ENCODE results near the gene NUDT21.

NUDT21 gene

DNA sequence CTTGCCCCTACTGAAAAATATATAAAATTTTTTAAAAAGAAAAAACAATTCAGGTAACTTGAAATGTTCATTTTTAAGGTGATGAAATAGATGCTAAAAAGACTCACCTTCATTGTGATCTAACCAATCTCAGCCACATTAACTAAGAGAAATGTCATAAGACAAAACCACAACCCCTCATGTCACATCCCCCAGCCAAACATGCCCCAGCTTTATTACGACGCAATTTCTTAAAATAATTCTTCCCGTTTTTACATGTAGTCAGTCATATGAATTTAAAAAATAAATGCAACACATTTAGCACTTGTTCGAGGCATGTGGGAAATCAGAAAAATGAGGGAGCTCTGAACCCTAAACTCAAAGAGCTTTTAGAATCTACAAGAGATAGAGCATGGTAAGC, 35.3 kb downstream of the NUDT21 start:
- Histone ChIP-seq H3K4me3 (ENCODE audit: low read length) (peak overlapping the region; percentile 34), H3K4me2 (ENCODE audit: low read length) (peak overlapping the region; percentile 59), H3K27ac (ENCODE audit: low read depth, low read length) (peak overlapping the region; percentile 59), H3K4me1 (ENCODE audit: control insufficient read depth, low read length) (peaks cover 65% of the 10 kb centered on the region), H3K9me3 (ENCODE audit: control insufficient read depth, insufficient read depth, low read length) (no peaks in the 10 kb centered on the region), H3K36me3 (ENCODE audit: control insufficient read depth, low read length) (peaks cover 79% of the 10 kb centered on the region), H3K27me3 (ENCODE audit: control insufficient read depth, low read length) (no peaks in the 10 kb centered on the region), H3F3A (ENCODE audit: control insufficient read depth, insufficient read depth) (peaks cover 14% of the 10 kb centered on the region), H3K79me2 (ENCODE audit: control insufficient read depth, low read length) (peaks cover 100% of the 10 kb centered on the region), H4K20me1 (ENCODE audit: control insufficient read depth, insufficient read depth, low read depth, low read length) (peaks cover 7% of the 10 kb centered on the region; the same call in 1 of the 2 replicates), H3K9me2 (replicated peaks; ENCODE audit: control insufficient read depth, low read length) (no peaks in the 10 kb centered on the region)
- TF ChIP-seq, protein P1, sequence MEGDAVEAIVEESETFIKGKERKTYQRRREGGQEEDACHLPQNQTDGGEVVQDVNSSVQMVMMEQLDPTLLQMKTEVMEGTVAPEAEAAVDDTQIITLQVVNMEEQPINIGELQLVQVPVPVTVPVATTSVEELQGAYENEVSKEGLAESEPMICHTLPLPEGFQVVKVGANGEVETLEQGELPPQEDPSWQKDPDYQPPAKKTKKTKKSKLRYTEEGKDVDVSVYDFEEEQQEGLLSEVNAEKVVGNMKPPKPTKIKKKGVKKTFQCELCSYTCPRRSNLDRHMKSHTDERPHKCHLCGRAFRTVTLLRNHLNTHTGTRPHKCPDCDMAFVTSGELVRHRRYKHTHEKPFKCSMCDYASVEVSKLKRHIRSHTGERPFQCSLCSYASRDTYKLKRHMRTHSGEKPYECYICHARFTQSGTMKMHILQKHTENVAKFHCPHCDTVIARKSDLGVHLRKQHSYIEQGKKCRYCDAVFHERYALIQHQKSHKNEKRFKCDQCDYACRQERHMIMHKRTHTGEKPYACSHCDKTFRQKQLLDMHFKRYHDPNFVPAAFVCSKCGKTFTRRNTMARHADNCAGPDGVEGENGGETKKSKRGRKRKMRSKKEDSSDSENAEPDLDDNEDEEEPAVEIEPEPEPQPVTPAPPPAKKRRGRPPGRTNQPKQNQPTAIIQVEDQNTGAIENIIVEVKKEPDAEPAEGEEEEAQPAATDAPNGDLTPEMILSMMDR (IDR thresholded peaks at IDR 0.05; ENCODE audit: low read depth, low read length, poor library complexity, severe bottlenecking), result no peak
- TF ChIP-seq EZH2phosphoT487 (IDR thresholded peaks at IDR 0.05; ENCODE audit: borderline replicate concordance, low read length), result no peak

DNA sequence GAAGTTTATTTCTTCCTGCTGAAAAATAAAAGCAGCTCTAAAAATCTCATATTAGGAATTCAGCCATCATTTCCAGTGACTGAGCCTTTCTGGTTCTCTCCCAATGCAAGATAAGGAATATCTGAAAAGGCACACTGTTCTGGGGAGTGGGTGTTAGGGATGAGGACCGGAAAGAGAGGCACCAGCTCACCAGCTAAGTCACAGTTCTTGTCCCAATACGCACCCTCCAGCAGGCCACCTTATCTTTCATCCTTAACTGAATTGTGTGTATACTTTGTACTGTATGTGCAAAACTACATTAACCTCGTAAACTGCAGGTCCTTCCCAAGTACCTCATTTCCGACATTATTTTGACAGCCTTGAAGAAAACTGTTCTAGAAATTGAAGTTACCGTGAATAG, 36.8 kb downstream of the NUDT21 start:
- Histone ChIP-seq H3K27me3 (ENCODE audit: control insufficient read depth, low read length) (no peaks in the 10 kb centered on the region), H3K4me3 (ENCODE audit: low read length) (no peak overlapping the region), H3K36me3 (ENCODE audit: control insufficient read depth, low read length) (peaks cover 82% of the 10 kb centered on the region), H3F3A (ENCODE audit: control insufficient read depth, insufficient read depth) (0 out of 2 replicates have a peak, but pooled peaks cover 2% of the 10 kb centered on the region), H4K20me1 (ENCODE audit: control insufficient read depth, insufficient read depth, low read depth, low read length) (peaks cover 4% of the 10 kb centered on the region; the same call in 1 of the 2 replicates), H3K9me3 (ENCODE audit: control insufficient read depth, insufficient read depth, low read length) (no peaks in the 10 kb centered on the region), H3K4me1 (ENCODE audit: control insufficient read depth, low read length) (peaks cover 50% of the 10 kb centered on the region), H3K9me2 (replicated peaks; ENCODE audit: control insufficient read depth, low read length) (no peaks in the 10 kb centered on the region), H3K79me2 (ENCODE audit: control insufficient read depth, low read length) (peaks cover 98% of the 10 kb centered on the region), H3K27ac (ENCODE audit: low read depth, low read length) (no peak overlapping the region), H3K4me2 (ENCODE audit: low read length) (no peak overlapping the region)
- TF ChIP-seq EZH2phosphoT487 (IDR thresholded peaks at IDR 0.05; ENCODE audit: borderline replicate concordance, low read length), result no peak
- TF ChIP-seq, protein P1 (IDR thresholded peaks at IDR 0.05; ENCODE audit: low read depth, low read length, poor library complexity, severe bottlenecking), result no peak

DNA sequence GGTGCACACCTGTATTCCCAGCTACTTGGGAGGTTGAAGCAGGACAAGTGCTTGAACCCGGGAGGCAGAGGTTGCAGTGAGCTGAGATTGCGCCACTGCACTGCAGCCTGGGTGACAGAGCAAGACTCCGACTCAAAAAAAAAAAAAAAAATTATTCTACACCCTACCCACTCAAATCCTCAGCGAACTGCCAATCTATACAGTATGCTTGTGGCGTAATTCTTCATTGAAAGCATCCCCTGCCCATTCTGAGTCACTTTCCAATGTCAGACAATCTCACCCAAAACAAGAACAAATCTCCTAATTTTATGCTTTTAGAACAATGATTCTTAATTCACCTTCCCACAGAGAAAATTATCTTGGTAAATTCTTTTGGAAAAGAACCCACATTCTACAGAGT, 37.8 kb downstream of the NUDT21 start:
- H3K36me3 ChIP-seq (ENCODE audit: control insufficient read depth, low read length), result peaks cover 90% of the 10 kb centered on the region
- H3K4me3 ChIP-seq (ENCODE audit: low read length), result no peak overlapping the region
- 0 out of 2 replicates have a peak, but pooled peaks cover 2% of the 10 kb centered on the region for H3F3A ChIP-seq (ENCODE audit: control insufficient read depth, insufficient read depth)
- peaks cover 4% of the 10 kb centered on the region; the same call in 1 of the 2 replicates for H4K20me1 ChIP-seq (ENCODE audit: control insufficient read depth, insufficient read depth, low read depth, low read length)
- TF ChIP-seq, protein P1 (IDR thresholded peaks at IDR 0.05; ENCODE audit: low read depth, low read length, poor library complexity, severe bottlenecking), result no peak
- no peak for TF ChIP-seq EZH2phosphoT487 (IDR thresholded peaks at IDR 0.05; ENCODE audit: borderline replicate concordance, low read length)
- no peaks in the 10 kb centered on the region for H3K9me3 ChIP-seq (ENCODE audit: control insufficient read depth, insufficient read depth, low read length)
- H3K4me2 ChIP-seq (ENCODE audit: low read length), result no peak overlapping the region
- peaks cover 98% of the 10 kb centered on the region for H3K79me2 ChIP-seq (ENCODE audit: control insufficient read depth, low read length)
- H3K9me2 ChIP-seq (replicated peaks; ENCODE audit: control insufficient read depth, low read length), result no peaks in the 10 kb centered on the region
- peaks cover 40% of the 10 kb centered on the region for H3K4me1 ChIP-seq (ENCODE audit: control insufficient read depth, low read length)
- H3K27me3 ChIP-seq (ENCODE audit: control insufficient read depth, low read length), result no peaks in the 10 kb centered on the region
- no peak overlapping the region for H3K27ac ChIP-seq (ENCODE audit: low read depth, low read length)

Measured in DOHH2 (cell line).